ENCODE measurements around the gene DACT3.

Gene DACT3

GRCh38 chr19:46698395-46699321, 37.7 kb upstream of the DACT3 start:
- H3K27me3 ChIP-seq (replicated peaks; ENCODE audit: control insufficient read depth, insufficient read depth, low read length): no peaks in the 10 kb centered on the region
- no peak for DNase-seq (ENCODE audit: extremely low read depth, insufficient read length)
- TF ChIP-seq, protein P1, sequence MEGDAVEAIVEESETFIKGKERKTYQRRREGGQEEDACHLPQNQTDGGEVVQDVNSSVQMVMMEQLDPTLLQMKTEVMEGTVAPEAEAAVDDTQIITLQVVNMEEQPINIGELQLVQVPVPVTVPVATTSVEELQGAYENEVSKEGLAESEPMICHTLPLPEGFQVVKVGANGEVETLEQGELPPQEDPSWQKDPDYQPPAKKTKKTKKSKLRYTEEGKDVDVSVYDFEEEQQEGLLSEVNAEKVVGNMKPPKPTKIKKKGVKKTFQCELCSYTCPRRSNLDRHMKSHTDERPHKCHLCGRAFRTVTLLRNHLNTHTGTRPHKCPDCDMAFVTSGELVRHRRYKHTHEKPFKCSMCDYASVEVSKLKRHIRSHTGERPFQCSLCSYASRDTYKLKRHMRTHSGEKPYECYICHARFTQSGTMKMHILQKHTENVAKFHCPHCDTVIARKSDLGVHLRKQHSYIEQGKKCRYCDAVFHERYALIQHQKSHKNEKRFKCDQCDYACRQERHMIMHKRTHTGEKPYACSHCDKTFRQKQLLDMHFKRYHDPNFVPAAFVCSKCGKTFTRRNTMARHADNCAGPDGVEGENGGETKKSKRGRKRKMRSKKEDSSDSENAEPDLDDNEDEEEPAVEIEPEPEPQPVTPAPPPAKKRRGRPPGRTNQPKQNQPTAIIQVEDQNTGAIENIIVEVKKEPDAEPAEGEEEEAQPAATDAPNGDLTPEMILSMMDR (IDR thresholded peaks at IDR 0.05; ENCODE audit: insufficient read depth, low read length, poor library complexity, severe bottlenecking): no peak
- peaks cover 46% of the 10 kb centered on the region for H3K36me3 ChIP-seq (ENCODE audit: control insufficient read depth, insufficient read depth, low read length)
- no peak overlapping the region for H3K4me3 ChIP-seq (replicated peaks; ENCODE audit: low read depth, low read length)

- Histone ChIP-seq H3K27me3 (replicated peaks; ENCODE audit: control insufficient read depth, insufficient read depth, low read length) (no peaks in the 10 kb centered on the region), H3K4me3 (replicated peaks; ENCODE audit: low read depth, low read length) (no peak overlapping the region), H3K36me3 (ENCODE audit: control insufficient read depth, insufficient read depth, low read length) (peaks cover 55% of the 10 kb centered on the region)
- DNase-seq (ENCODE audit: extremely low read depth, insufficient read length): peak; percentile 31
- TF ChIP-seq, protein P1 (IDR thresholded peaks at IDR 0.05; ENCODE audit: insufficient read depth, low read length, poor library complexity, severe bottlenecking): no peak
These were observed 36.4 kb upstream of the DACT3 start for GRCh38 chr19:46697204-46697960.

DNA sequence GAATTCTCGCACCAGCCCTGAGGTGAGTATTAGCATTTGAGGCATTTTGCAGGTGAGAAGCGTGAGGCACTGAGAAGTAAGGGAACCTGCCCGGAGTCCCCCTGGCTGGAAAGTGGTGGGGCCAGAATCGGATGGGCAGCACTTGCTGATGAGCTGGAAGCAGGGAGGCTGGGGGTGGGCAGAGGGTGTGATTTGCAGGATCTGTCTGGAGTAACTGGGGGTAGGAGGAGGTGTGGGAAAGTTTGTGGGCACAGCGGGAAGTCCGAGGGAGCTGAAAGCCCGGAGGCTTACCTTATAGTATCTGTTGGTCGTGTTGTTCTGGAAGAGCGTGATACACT, 35.9 kb upstream of the DACT3 start:
- no peak overlapping the region for H3K4me3 ChIP-seq (replicated peaks; ENCODE audit: low read depth, low read length)

DNA sequence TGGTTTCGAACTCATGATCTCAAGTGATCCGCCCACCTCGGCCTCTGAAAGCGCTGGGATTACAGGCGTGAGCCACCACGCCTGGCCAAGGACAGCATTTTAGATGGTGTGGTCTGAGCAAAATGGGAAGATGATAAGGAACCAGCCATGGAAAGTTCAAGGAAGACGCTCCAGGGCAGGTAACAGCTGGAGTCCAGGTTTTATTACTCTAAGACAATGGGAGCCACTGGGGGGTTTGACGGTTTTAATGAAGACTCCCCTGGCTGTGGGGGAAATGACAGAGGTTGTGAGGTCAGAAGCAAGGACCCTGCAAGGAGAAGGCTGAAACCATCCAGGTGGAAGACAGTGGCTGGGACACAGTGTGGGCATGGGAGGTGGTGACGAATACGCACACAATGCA, 35.1 kb upstream of the DACT3 start:
- TF ChIP-seq, protein P1 (IDR thresholded peaks at IDR 0.05; ENCODE audit: insufficient read depth, low read length, poor library complexity, severe bottlenecking): no peak
- DNase-seq (ENCODE audit: extremely low read depth, insufficient read length): no peak
- H3K27me3 ChIP-seq (replicated peaks; ENCODE audit: control insufficient read depth, insufficient read depth, low read length): no peaks in the 10 kb centered on the region
- peaks cover 58% of the 10 kb centered on the region for H3K36me3 ChIP-seq (ENCODE audit: control insufficient read depth, insufficient read depth, low read length)
- H3K4me3 ChIP-seq (replicated peaks; ENCODE audit: low read depth, low read length): no peak overlapping the region

More for the DNA sequence above, 35.9 kb upstream of the DACT3 start:
- H3K36me3 ChIP-seq (ENCODE audit: control insufficient read depth, insufficient read depth, low read length): peaks cover 56% of the 10 kb centered on the region
- no peak for DNase-seq (ENCODE audit: extremely low read depth, insufficient read length)
- TF ChIP-seq, protein P1 (IDR thresholded peaks at IDR 0.05; ENCODE audit: insufficient read depth, low read length, poor library complexity, severe bottlenecking): no peak
- no peaks in the 10 kb centered on the region for H3K27me3 ChIP-seq (replicated peaks; ENCODE audit: control insufficient read depth, insufficient read depth, low read length)

DNA sequence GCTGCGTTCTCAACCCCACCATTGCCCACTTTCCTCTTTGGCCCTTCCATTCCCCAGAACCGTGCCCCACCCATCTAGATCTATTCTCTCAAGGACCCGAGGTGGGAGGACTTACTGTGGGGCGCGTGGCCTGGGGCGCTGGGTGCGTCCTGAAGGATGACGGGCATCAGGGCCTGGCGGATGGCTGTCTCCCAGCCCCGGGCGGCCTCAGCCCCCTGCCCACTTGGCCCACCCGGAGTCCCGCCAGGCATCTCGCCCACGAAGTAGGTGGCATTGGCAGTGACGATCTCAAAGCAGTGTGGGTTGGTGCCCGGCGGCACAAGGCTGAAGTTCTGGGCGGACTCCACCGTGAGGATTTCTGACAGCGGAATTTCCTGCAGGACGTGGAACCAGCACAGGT, 32.8 kb upstream of the DACT3 start:
- Histone ChIP-seq H3K36me3 (ENCODE audit: control insufficient read depth, insufficient read depth, low read length) (peaks cover 55% of the 10 kb centered on the region), H3K4me3 (replicated peaks; ENCODE audit: low read depth, low read length) (no peak overlapping the region), H3K27me3 (replicated peaks; ENCODE audit: control insufficient read depth, insufficient read depth, low read length) (no peaks in the 10 kb centered on the region)
- TF ChIP-seq, protein P1 (IDR thresholded peaks at IDR 0.05; ENCODE audit: insufficient read depth, low read length, poor library complexity, severe bottlenecking): no peak
- DNase-seq (ENCODE audit: extremely low read depth, insufficient read length): no peak

Measured in GM06990 (cell line).